ENCODE data around the gene TSPAN33. TPM values are rescaled to one million over a fixed set of nuclear protein-coding genes. Genes with fewer than 3 reads are reported as not detected.
"Not testable (repeated sequence)": the region's sequence is repeated elsewhere in the genome, so short reads cannot be mapped to it uniquely, and the experiment has no call there.

The TSPAN33 gene, protein sequence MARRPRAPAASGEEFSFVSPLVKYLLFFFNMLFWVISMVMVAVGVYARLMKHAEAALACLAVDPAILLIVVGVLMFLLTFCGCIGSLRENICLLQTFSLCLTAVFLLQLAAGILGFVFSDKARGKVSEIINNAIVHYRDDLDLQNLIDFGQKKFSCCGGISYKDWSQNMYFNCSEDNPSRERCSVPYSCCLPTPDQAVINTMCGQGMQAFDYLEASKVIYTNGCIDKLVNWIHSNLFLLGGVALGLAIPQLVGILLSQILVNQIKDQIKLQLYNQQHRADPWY
- 22.4 TPM for polyA plus RNA-seq (2012; ENCODE audit: insufficient read depth, insufficient read length)

DNA sequence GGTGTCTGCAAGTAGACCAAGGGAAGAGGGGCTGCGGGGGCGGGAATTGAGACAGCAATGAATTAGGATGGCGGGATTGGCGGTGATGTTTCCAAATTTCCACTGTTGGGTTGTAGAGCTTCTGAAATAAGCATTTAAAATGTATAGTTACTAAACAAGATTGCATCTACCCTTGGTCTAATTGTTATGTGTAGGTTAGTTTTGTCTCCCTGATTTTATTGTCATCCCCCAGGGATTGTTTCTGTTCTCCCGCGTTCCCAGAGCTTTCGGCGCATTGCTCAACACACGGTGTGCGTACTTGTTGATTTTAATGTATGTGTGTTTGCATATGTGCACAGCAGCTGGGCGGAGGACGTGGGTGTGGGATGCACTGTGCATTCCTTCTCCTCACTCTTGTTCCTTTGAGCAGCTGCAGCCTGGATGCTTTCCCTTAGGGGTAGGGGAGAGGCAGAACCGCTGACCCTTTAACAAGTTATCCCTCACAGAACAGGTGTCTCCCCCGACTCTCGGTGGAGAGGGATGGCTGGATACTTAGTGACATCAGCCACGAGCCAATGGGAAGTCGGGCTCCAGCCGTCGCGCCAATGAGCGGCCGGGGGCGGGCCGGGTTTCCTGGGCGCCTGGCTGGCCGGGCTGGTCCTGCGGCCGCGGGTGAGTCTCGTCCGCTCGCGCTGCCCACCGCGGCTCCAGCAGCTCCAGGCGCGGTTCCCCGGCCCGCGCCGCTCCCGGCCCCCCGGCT lies at the start of gene TSPAN33:
TSPAN33 (plus strand) TSS at position 613 of the 739 bp plus-strand sequence. CDS start 274 bp downstream, outside the sequence.
- peak within 1 kb of the TSS; percentile 59 for H3K4me3 ChIP-seq (ENCODE audit: low read length)
- peak; percentile 41 for DNase-seq (ENCODE audit: low read depth, low spot score)

DNA sequence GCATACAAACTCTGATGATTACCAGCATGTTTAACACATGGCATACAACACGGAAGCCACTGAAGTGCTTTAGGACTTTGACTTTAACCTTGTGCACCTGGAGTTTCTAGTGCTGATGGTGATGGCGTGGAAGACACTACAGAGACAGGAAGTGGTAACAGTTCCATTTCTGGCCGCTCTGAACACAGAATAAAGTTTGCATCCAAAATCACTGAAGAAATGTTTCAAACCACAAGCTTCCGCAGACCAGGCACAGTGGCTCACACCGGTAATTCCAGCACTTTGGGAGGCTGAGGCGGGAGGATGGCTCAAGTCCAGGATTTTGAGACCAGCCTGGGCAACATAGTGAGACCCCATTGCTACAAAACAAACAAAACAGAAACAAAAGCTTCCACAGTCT lies 49.2 kb upstream of the TSPAN33 start:
- no peak overlapping the region for H3K4me3 ChIP-seq (ENCODE audit: low read length)
- peak; percentile 93 for DNase-seq (ENCODE audit: low read depth, low spot score)

DNA sequence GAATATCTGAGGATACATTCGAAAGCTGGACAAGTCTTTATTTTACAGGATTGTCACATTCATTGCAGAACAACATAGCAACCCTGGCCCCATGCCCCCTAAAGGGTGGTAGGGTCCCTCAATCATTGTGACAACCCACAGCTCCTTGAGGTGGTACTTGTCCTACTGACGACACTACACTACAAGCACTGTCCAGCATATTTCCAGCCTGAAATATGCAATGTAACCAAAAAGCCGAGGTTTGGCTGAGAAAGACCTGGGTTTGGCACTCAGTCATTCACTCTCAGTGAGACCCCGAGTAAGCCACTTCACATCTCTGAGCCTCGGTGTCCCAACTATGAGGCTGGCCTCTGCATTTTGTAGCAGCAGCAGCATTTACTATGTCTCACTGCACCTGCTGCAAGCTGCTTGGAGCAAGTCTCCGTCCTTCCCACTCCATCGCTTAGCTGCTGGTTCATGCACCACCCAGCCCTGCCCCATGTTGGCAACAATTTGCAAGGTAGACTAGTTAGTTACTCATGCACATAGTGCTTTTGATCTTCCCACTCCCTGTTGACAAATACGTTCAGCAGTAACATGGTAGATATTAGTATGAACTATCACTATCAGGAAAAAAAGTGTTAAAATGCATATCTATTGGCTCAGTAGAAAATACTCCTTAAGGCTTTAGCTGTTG lies 46.0 kb upstream of the TSPAN33 start:
- H3K4me3 ChIP-seq (ENCODE audit: low read length), result no peak overlapping the region
- DNase-seq (ENCODE audit: low read depth, low spot score), result no peak

DNA sequence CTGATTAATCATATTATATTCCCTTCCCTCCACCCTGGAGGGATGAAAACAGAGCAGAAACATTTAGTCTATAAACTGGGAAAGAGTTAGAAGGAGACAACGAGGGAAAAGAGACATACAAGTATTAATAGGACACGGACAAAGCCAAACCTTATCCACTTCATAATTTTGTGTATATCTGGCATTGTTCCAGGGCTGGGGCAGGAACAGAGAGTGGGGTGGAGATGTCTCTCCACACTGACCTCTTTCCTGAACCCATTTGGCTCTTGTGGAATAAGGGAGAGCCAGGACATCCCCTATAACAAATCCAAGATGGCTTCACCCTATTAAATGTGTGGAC lies 43.7 kb upstream of the TSPAN33 start:
- H3K4me3 ChIP-seq (ENCODE audit: low read length), result no peak overlapping the region

DNA sequence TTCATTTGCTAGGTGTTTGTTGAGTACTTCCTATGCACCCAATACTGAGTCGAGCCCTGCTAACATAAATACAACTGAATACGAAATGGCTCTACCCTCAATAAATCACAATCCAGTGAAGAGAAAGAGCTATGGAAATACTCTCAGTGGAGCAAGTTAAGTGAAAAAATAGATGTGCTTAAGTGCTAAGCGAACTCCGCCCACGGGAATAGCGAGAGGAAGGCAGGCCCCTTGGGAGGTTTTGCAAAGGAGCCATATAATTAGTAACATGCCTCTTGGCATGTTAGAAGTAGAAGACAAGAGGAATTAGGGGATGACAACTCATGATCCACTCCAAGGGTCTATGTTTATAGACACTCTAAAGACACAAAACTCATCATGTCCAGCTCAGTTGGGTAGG lies 42.8 kb upstream of the TSPAN33 start:
- H3K4me3 ChIP-seq (ENCODE audit: low read length), result no peak overlapping the region
- no peak for DNase-seq (ENCODE audit: low read depth, low spot score)

More for the DNA sequence above, 43.7 kb upstream of the TSPAN33 start:
- no peak for DNase-seq (ENCODE audit: low read depth, low spot score)

DNA sequence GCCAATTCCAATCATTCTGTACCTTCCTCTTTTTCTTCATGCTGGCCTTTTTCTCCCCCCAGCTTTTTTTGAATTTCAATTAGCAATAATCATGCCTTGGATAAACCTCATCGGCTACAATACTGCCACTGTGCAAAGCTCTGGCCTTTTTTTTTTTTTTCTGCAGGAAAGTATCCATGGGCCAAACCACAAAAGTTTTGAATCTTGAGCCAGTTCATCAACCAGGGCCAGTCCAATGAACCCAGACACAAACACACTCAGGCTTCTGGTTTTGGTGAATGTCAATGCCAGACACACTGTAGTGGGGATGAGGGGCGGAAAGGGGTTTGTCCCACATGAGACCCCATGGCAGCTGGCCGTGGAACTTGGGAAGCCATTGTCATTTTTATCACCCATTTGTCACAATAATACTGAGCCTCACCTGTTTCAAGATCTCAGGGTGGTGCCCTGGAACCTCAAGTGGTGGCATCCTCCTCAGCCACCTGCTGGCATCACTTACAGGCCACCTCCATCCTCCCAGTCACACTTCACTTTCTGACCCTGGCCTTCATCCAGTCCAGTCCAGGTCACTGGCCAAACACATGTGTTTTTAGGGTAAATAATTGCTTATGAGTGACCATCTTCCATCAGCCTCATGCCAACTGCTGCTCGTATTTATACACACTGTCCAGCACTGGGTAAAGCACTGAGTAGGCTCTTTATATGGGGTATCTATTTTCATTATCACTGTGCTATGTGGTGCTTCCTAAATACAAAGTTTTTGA lies 40.8 kb upstream of the TSPAN33 start:
- H3K4me3 ChIP-seq (ENCODE audit: low read length), result no peak overlapping the region

DNA sequence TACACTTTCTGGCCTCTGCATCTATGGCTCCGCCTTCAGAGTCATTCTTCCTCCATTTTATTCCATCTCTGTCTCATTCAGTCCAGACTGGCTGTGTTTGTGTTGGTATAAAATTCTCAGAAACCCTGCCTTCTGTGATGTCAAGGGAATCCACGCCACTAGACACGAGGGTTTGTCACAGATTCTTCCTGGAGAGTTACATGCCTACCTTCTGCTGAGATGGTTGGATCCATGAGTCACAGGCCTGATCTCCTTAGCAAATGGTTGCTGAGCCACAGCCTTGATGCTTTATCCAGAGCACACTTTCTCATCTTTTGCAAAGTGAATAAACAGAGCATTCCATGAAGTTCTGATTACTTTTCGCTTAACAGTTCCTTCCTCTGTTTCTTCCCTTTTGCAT lies 35.9 kb upstream of the TSPAN33 start:
- no peak overlapping the region for H3K4me3 ChIP-seq (ENCODE audit: low read length)
- DNase-seq (ENCODE audit: low read depth, low spot score), result no peak

More for the DNA sequence above, 40.8 kb upstream of the TSPAN33 start:
- DNase-seq (ENCODE audit: low read depth, low spot score), result no peak

DNA sequence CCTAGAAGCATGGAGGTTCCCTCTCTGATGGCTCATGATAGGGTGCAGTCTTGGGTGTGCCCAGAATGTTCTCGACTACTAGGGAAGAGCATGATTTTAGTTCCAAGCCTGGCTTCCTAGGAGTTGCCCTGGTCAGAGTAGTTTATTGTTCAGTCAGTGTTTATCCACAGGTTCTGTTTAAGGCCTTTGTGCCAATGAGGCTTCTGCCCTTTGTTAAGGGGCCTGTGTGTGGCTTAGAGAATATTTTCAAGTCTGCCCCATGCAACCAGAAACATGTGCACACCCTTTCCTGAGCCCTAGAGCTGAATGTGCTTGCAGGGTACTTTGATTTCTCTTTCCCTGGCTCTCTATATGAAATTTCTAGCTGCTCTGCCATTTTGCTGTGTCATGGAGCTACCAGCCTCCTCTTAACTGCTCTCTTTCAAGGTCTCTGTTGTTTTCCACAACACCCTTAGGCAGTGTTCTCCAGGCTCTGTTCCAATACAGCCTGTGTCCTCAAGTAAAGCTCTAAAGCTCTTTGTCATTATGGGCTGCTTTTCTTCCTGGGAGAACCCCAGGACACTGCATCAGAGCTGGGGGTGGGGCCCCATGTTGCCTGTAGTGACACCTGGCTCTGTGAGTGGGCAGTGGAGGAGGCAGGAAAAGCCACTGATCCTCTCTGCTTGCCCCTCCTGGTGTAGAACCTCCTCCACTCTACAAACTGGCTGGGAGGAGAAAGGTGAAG lies 34.1 kb upstream of the TSPAN33 start:
- no peak for DNase-seq (ENCODE audit: low read depth, low spot score)
- no peak overlapping the region for H3K4me3 ChIP-seq (ENCODE audit: low read length)

DNA sequence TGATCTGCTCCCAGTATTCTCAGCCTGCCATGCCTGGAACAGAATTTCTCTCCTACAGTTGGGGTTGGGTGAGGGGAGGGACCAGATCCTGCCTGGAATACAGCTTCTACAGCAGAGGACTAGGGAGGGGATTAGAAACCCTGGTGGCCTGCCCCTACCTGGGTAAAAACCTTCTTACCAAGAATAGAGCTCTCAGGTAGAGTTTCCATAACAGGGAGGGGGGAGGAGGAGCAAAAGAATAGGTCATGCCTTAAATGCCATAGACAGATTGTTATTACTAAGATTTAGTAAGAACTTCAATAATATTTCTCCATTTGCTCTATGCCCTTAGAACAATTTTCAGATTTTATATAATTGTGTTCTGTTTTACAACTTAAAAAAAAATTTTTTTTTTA lies 33.5 kb upstream of the TSPAN33 start:
- DNase-seq (ENCODE audit: low read depth, low spot score), result no peak
- H3K4me3 ChIP-seq (ENCODE audit: low read length), result no peak overlapping the region

DNA sequence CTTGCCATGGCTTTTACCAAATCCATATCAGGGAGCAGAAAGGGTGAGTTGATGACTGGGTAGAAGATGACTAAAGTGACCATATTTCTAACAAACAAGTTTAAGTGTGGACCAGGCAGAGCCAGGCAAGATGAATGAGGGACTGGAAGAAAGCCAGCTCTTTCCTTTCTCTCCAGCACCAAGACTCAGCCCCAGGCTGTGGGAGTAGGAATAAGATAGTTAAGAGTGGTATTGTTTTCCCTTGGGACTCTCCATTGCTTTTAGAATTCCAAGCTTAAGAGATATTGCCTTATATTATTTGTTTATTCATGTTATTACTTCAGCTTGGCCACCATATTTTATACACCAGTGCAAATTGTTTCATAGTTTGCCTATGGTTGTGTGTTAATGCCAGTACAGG lies 28.8 kb upstream of the TSPAN33 start:
- no peak overlapping the region for H3K4me3 ChIP-seq (ENCODE audit: low read length)
- DNase-seq (ENCODE audit: low read depth, low spot score), result no peak

DNA sequence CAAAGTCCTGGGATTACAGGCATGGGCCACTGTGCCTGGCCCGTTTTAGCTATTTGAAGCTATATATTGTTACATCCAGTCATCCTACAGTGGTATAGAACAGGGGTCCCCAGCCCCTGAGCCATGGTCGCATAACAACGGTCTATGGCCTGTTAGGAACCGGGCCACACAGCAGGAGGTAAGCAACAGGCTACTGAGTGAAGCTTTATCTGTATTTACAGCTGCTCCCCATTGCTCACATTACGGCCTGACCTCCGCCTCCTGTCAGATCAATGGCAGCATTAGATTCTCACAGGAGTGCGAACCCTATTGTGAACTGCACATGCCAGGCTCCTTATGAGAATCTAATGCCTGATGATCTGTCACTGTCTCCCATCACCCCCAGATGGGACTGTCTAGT lies 26.3 kb upstream of the TSPAN33 start:
- no peak for DNase-seq (ENCODE audit: low read depth, low spot score)
- H3K4me3 ChIP-seq (ENCODE audit: low read length), result no peak overlapping the region

DNA sequence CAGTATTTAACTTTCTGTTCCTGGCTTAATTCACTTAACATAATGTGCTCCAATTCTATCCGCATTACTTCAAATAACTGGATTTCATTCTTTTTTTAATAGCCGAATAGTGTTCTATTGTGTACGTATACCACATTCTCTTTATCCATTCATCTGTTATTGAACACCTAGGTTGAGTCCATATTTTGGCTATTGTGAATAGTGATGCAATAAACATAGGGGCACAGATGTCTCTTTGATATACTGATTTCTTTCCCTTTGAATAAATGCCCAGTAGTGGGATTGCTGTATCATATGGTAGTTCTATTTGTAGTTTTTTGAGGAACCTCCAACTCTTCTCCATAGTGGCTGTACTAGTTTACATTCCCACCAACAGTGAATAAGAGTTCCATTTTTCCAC lies 25.5 kb upstream of the TSPAN33 start:
- DNase-seq (ENCODE audit: low read depth, low spot score), result no peak
- no peak overlapping the region for H3K4me3 ChIP-seq (ENCODE audit: low read length)

DNA sequence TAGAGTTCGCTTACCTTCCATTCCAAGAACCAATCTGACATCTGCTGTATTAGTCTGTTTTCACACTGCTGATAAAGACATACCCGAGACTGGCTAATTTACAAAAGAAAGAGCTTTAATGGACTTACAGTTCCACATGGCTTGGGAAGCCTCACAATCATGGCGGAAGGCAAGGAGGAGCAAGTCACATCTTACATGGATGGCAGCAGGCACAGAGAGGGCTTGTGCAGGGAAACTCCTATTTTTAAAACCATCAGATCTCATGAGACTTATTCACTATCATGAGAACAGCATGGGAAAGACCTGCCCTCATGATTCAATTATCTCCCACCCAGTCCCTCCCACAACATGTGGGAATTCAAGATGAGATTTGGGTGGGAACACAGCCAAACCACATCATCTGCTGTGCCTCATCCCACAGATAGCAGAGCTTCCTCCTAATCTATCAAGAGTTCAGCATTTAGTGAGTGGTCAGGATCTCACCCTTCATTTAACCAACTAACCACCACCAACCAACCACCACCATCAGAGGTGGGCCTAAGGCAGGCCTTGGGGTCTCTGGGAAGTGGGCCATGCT lies 22.9 kb upstream of the TSPAN33 start:
- peak; percentile 47 for DNase-seq (ENCODE audit: low read depth, low spot score)
- not testable (repeated sequence) for H3K4me3 ChIP-seq (ENCODE audit: low read length)

DNA sequence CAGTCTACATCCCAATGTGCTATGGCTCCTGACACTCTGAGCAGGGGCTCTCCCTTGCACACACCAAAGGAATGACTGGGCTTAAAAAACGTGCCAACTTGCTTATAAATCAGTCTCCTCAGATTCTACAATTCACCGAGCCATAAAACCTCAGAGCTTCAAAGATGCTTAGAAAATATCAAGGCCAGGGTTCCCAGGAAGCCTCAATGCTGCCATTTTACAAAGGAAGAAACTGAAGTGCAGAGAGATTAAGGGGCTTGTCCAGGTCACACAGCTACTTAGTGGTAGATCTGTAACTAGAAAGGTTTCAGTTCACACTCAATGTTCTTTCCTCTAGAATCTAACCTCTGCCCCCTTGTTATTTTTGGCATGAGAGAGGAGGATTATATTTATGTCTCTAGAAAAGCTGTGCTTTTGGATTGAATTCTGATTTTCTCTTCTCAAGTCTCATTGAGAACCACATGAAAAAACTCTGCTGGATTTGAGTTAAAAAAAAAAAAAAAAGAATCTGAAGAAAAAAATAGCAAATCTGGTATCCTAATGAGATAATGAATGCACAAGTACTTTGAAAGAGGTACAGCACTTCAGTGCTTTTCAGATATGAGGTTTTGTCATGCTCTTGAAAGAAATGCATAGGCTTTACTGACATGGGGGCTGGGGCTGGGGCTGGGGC lies 22.3 kb upstream of the TSPAN33 start:
- H3K4me3 ChIP-seq (ENCODE audit: low read length), result no peak overlapping the region
- no peak for DNase-seq (ENCODE audit: low read depth, low spot score)

DNA sequence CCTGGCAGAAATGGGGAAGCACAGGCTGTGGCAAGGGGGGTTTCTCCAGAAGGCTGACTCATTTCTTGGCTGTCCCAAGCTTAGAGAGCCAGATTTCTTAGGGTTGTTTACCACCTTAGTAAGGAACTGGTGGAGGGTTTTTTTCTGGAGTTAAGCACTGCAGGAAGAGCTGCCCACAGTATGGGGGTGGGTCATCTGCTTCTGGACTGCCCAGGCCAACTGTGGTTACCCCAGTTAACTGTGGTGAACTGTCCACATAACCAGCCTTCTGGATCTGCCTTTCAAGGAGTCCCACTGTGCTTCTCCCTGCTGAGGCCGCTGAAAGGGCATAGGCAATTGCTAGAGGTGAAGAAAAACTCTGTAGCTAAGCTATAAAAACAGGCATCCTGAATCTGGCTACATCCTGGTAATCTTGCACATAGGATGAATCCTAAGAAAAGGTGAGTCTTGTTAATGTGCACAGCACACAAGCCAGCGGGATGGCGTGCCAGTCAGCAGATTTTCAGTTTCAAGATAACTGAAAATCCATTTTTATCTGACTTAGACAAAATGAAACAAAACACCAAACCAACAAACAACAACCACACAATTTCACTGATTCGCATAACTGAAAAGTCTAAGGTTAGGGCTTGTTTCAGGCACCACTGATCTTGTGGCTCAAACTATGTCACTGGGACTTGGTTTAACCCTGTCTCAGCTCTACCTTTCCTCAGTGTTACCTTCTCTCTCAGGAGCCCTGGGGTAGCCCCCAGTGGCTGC lies 21.6 kb upstream of the TSPAN33 start:
- H3K4me3 ChIP-seq (ENCODE audit: low read length), result no peak overlapping the region
- DNase-seq (ENCODE audit: low read depth, low spot score), result no peak

DNA sequence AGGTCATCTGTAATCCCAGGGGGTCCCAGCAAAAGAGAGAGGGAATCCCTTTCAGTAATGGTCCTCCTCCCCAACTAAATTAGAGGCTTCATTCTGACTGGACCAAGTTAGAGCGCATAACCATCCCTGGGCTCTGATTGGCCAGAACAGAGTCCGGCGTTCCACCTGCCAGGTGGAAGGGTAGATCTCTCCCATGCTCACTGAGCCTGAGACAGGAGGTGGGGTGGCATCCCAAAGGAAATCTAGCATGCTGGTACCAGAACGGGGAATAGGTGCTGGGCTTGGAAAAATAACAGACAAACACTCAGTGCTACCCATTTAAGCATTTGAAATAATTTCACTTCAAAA lies 21.0 kb upstream of the TSPAN33 start:
- no peak for DNase-seq (ENCODE audit: low read depth, low spot score)
- no peak overlapping the region for H3K4me3 ChIP-seq (ENCODE audit: low read length)

DNA sequence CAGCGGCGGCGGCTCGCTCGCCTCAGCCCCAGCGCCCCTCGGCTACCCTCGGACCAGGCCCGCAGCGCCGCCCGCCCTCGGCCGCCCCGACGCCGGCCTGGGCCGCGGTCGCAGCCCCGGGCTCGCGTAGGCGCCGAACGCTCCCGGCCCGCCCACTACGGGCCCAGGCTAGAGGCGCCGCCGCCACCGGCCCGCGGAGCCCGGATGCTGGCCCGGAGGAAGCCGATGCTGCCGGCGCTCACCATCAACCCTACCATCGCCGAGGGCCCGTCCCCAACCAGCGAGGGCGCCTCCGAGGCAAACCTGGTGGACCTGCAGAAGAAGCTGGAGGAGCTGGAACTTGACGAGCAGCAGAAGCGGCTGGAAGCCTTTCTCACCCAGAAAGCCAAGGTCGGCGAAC lies 18.2 kb upstream of the TSPAN33 start:
- no peak for DNase-seq (ENCODE audit: low read depth, low spot score)
- no peak overlapping the region for H3K4me3 ChIP-seq (ENCODE audit: low read length)

DNA sequence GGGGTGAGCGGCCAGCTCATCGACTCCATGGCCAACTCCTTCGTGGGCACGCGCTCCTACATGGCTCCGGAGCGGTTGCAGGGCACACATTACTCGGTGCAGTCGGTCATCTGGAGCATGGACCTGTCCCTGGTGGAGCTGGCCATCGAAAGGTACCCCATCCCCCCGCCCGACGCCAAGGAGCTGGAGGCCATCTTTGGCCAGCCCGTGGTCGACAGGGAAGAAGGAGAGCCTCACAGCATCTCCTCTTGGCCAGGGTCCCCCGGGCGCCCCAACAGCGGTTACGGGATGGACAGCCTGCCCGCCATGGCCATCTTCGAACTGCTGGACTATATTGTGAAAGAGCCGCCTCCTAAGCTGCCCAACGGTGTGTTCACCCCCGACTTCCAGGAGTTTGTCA lies 17.4 kb upstream of the TSPAN33 start:
- DNase-seq (ENCODE audit: low read depth, low spot score), result no peak
- H3K4me3 ChIP-seq (ENCODE audit: low read length), result no peak overlapping the region
